Sigmoid colon (tissue), 7 donors: ENCODE results near the gene PRSS22. TPM values are rescaled to one million over a fixed set of nuclear protein-coding genes. Genes with fewer than 3 reads are reported as not detected.

Source experiments
- DNase-seq: peaks from one replicate; pipeline ENCODE4 v3.0.0-alpha.2; 2019
- H3K27ac ChIP-seq, 4 donors: fragments of 200-600 bp; sonication (generic); one replicate each; pipeline ENCODE4 v1.5.1; 2016 to 2019; ENCODE audit warnings: mild to moderate bottlenecking in 1 of 4
- H3K27me3 ChIP-seq, 3 donors: fragments of 200-600 bp; sonication (generic); one replicate each; pipeline ENCODE4 v1.5.1; 2019; ENCODE audit warnings: mild to moderate bottlenecking in 1 of 3
- H3K36me3 ChIP-seq, 4 donors: fragments of 200-600 bp; sonication (generic); one replicate each; pipeline ENCODE4 v1.5.1; 2016 to 2019
- H3K4me1 ChIP-seq, 4 donors: fragments of 200-600 bp; sonication (generic); one replicate each; pipeline ENCODE4 v1.5.1; 2017 to 2019
- H3K4me3 ChIP-seq, 4 donors: fragments of 200-600 bp; sonication (generic); one replicate each; pipeline ENCODE4 v1.5.1; 2017 to 2019; ENCODE audit warnings: mild to moderate bottlenecking in 2 of 4, moderate library complexity in 1 of 4
- H3K9me3 ChIP-seq, 4 donors: fragments of 200-600 bp in 3 of 4; sonication (generic) in 3 of 4; one replicate each; pipeline versions ENCODE4 v1.5.1 to v1.6.1; 2013 to 2019
- CTCF ChIP-seq, 4 experiments: fragments of 450-650 bp in 3 of 4; fragments of 200-600 bp in 1 of 4; IDR thresholded peaks; one replicate each; pipeline ENCODE4 v1.5.1; 2016 to 2019; ENCODE audit warnings: antibody characterized with exemption in 4 of 4, mild to moderate bottlenecking in 3 of 4, moderate library complexity in 2 of 4
- EP300 ChIP-seq, 4 donors: sonication (generic); formaldehyde crosslinking; IDR thresholded peaks; one replicate each; pipeline ENCODE4 v1.6.1; 2017; ENCODE audit warnings: antibody characterized with exemption in 4 of 4
- POLR2A ChIP-seq, 2 donors: fragments of 450-650 bp; IDR thresholded peaks; one replicate each; pipeline ENCODE4 v1.6.1; 2016; ENCODE audit warnings: antibody characterized with exemption in 2 of 2, mild to moderate bottlenecking in 2 of 2, moderate library complexity in 2 of 2
- POLR2AphosphoS5 ChIP-seq, 4 donors: sonication (generic); formaldehyde crosslinking; IDR thresholded peaks; one replicate each; pipeline ENCODE4 v1.6.1; 2017; ENCODE audit warnings: antibody characterized with exemption in 4 of 4
- WGBS, 2 donors: extraction: QIAGEN DNeasy Blood & Tissue Kit; methylation state at CpG; one replicate each; pipeline ENCODE4 v1.1.7; 2013; 5-methylcytosine and 5-hydroxymethylcytosine counted together
- intact Hi-C: fragments of 100-400 bp; cut with DNase I; formaldehyde crosslinking; loops from one replicate; pipeline ENCODE4 v1.15.1; 2023
- polyA plus RNA-seq, 3 donors: library from polyadenylated mRNA; stranded (reverse); fragments of 200-250 nt; gene quantifications; one replicate each; pipeline ENCODE4 v1.2.3, GENCODE V29; 2013
- total RNA-seq, 4 donors: library from RNA; depleted of rRNA; stranded (reverse); fragments of >200 nt; gene quantifications; one replicate each; pipeline ENCODE4 v1.1.0, GENCODE V29; 2016
- donor health status: healthy with polysubstance abuse.
- donor health status: Bipolar disorder and iron deficiency.
- donor health status: healthy.

The PRSS22 gene
- total and polyA plus RNA-seq, 7 donors, result 20.8 TPM; not detected in 6

- TF ChIP-seq CTCF (IDR thresholded peaks at IDR 0.05), result no peak
- TF ChIP-seq POLR2A (IDR thresholded peaks at IDR 0.05), result no peak
- no peak for TF ChIP-seq EP300 (IDR thresholded peaks at IDR 0.05)
- no peak for TF ChIP-seq POLR2AphosphoS5 (IDR thresholded peaks at IDR 0.05)
- Histone ChIP-seq H3K4me3 (no peak overlapping the region), H3K27me3 (peaks cover 0 to 24% (median 0%) of the 10 kb centered on the region in 3 donors), H3K4me1 (no peaks in the 10 kb centered on the region), H3K9me3 (no peaks in the 10 kb centered on the region), H3K36me3 (no peaks in the 10 kb centered on the region), H3K27ac (no peak overlapping the region)
- DNase-seq, result peak; percentile 56
- intact Hi-C loops, result no loop called here
- 75 to 84% methylated on average over 26 of the region's 26 CpGs for WGBS, 2 donors
Observed at GRCh38 chr16:2825049-2825742, 32.8 kb downstream of the PRSS22 start.

GRCh38 chr16:2824626-2825025, 33.3 kb downstream of the PRSS22 start:
- Histone ChIP-seq H3K36me3 (no peaks in the 10 kb centered on the region), H3K4me3 (no peak overlapping the region), H3K27ac (no peak overlapping the region), H3K4me1 (no peaks in the 10 kb centered on the region), H3K9me3 (no peaks in the 10 kb centered on the region), H3K27me3 (peaks cover 0 to 18% (median 0%) of the 10 kb centered on the region in 3 donors)
- 89 to 90% methylated on average over 10 of the region's 10 CpGs for WGBS, 2 donors
- no peak for DNase-seq
- intact Hi-C loops, result no loop called here
- TF ChIP-seq CTCF (IDR thresholded peaks at IDR 0.05) (no peak), POLR2AphosphoS5 (IDR thresholded peaks at IDR 0.05) (no peak), EP300 (IDR thresholded peaks at IDR 0.05) (no peak), POLR2A (IDR thresholded peaks at IDR 0.05) (no peak)

- Histone ChIP-seq H3K27me3 (peaks cover 0 to 13% (median 2%) of the 10 kb centered on the region in 3 donors), H3K36me3 (no peaks in the 10 kb centered on the region), H3K4me1 (no peaks in the 10 kb centered on the region), H3K4me3 (no peak overlapping the region), H3K27ac (no peak overlapping the region), H3K9me3 (no peaks in the 10 kb centered on the region)
- DNase-seq, result no peak
- intact Hi-C loops, result no loop called here
- TF ChIP-seq POLR2A (IDR thresholded peaks at IDR 0.05) (no peak), EP300 (IDR thresholded peaks at IDR 0.05) (no peak), POLR2AphosphoS5 (IDR thresholded peaks at IDR 0.05) (no peak), CTCF (IDR thresholded peaks at IDR 0.05) (no peak)
- 74 to 75% methylated on average over 4 of the region's 4 CpGs for WGBS, 2 donors
Observed at GRCh38 chr16:2822496-2822895, 35.5 kb downstream of the PRSS22 start.

- no peak overlapping the region for H3K27ac ChIP-seq
- WGBS, 2 donors, result 80% methylated on average over 8 of the region's 8 CpGs
- intact Hi-C loops, result no loop called here
- H3K4me1 ChIP-seq, result no peaks in the 10 kb centered on the region
- no peak overlapping the region for H3K4me3 ChIP-seq
- TF ChIP-seq CTCF (IDR thresholded peaks at IDR 0.05) (no peak), EP300 (IDR thresholded peaks at IDR 0.05) (no peak)
- peak; percentile 14 for DNase-seq
- no peaks in the 10 kb centered on the region for H3K9me3 ChIP-seq
- H3K36me3 ChIP-seq, result no peaks in the 10 kb centered on the region
- H3K27me3 ChIP-seq, result peaks cover 0 to 17% (median 6%) of the 10 kb centered on the region in 3 donors
Observed at GRCh38 chr16:2822158-2822495, 35.8 kb downstream of the PRSS22 start.
